SK-N-SH (cell line): ENCODE results near the gene LTBP1. TPM values are rescaled to one million over a fixed set of nuclear protein-coding genes. Genes with fewer than 3 reads are reported as not detected.

Source experiments
- CTCF ChIA-PET: fragments of 300-600, 350-600 bp; formaldehyde crosslinking; extraction: SDS; loops from one replicate; lab custom pipeline; 2021; lab: Yijun Ruan, JAX
- POLR2A ChIA-PET: fragments of 350-600 bp; sonication (Branson Sonifier 250); formaldehyde crosslinking; extraction: SDS; loops from one replicate; lab custom pipeline; 2020; ENCODE audit warnings: antibody characterized with exemption, inconsistent platforms; lab: Yijun Ruan, JAX
- DNase-seq: peaks from one replicate; pipeline ENCODE4 v3.0.0; 2012
- H2AFZ ChIP-seq: fragments of 200-600 bp; sonication (generic); 2 replicates; pipeline ENCODE4 v1.8.1; 2016; ENCODE audit warnings: antibody characterized with exemption, mild to moderate bottlenecking, low read depth
- H3F3A ChIP-seq: fragments of 200-600 bp; sonication (generic); replicated peaks from 2 replicates; pipeline ENCODE3; 2016; ENCODE audit warnings: antibody characterized with exemption, mild to moderate bottlenecking; ENCODE audit not compliant: insufficient read depth
- H3K27ac ChIP-seq, 2 experiments: fragments of 200-500 bp in 1 of 2; fragments of 200-600 bp in 1 of 2; sonication (Bioruptor generic) in 1 of 2; sonication (generic), shearing (Covaris generic) in 1 of 2; 2 replicates each; pipeline versions ENCODE4 v1.5.1 to v1.6.1; 2014 to 2016; ENCODE audit warnings: low read depth in 2 of 2, inconsistent platforms in 1 of 2, low read length in 1 of 2, mild to moderate bottlenecking in 1 of 2, mixed read lengths in 1 of 2
- H3K27me3 ChIP-seq: fragments of 200-600 bp; sonication (generic), shearing (Covaris generic); 2 replicates; pipeline ENCODE4 v1.6.1; 2016; ENCODE audit warnings: mixed run types; ENCODE audit not compliant: insufficient read depth
- H3K36me3 ChIP-seq, 2 experiments: fragments of 200-500 bp in 1 of 2; fragments of 200-600 bp in 1 of 2; sonication (Bioruptor generic) in 1 of 2; sonication (generic) in 1 of 2; replicated peaks in 1 of 2; 2 replicates each; pipeline versions ENCODE3 to v1.5.1; 2014 to 2016; ENCODE audit warnings: low read length in 1 of 2, mild to moderate bottlenecking in 1 of 2; ENCODE audit not compliant: insufficient read depth in 2 of 2, control insufficient read depth in 1 of 2
- H3K4me1 ChIP-seq, 2 experiments: fragments of 200-500 bp in 1 of 2; fragments of 200-600 bp in 1 of 2; sonication (Bioruptor generic) in 1 of 2; sonication (generic), shearing (Covaris generic) in 1 of 2; 2 replicates each; pipeline versions ENCODE4 v1.5.1 to v1.6.1; 2014 to 2016; ENCODE audit warnings: low read depth in 1 of 2, low read length in 1 of 2, mixed run types in 1 of 2; ENCODE audit not compliant: insufficient read depth in 2 of 2, control insufficient read depth in 1 of 2
- H3K4me2 ChIP-seq: fragments of 200-600 bp; sonication (generic), shearing (Covaris generic); 2 replicates; pipeline ENCODE4 v1.6.1; 2017; ENCODE audit warnings: mixed run types
- H3K4me3 ChIP-seq, 2 experiments: fragments of 200-500 bp in 1 of 2; fragments of 200-600 bp in 1 of 2; sonication (Bioruptor generic) in 1 of 2; sonication (generic), shearing (Covaris generic) in 1 of 2; 2 replicates each; pipeline versions ENCODE4 v1.5.1 to v1.8.1; 2014 to 2016; ENCODE audit warnings: low read depth in 2 of 2, inconsistent platforms in 1 of 2, low read length in 1 of 2, mild to moderate bottlenecking in 1 of 2, mixed read lengths in 1 of 2, moderate library complexity in 1 of 2
- H3K79me2 ChIP-seq: fragments of 200-600 bp; sonication (generic); 2 replicates; pipeline ENCODE4 v1.8.1; 2017; ENCODE audit warnings: mild to moderate bottlenecking; ENCODE audit not compliant: insufficient read depth
- H3K9ac ChIP-seq: fragments of 200-600 bp; sonication (generic); 2 replicates; pipeline ENCODE4 v1.6.1; 2017; ENCODE audit warnings: mixed run types
- H3K9me2 ChIP-seq: fragments of 200-600 bp; sonication (generic); 2 replicates; pipeline ENCODE4 v1.6.1; 2017; ENCODE audit warnings: mixed run types
- H3K9me3 ChIP-seq: fragments of 200-600 bp; sonication (generic); 2 replicates; pipeline ENCODE4 v1.6.1; 2017; ENCODE audit warnings: mixed run types, mild to moderate bottlenecking, moderate library complexity
- H4K20me1 ChIP-seq: fragments of 200-600 bp; sonication (generic); 2 replicates; pipeline ENCODE4 v1.6.1; 2017; ENCODE audit warnings: mild to moderate bottlenecking, mixed run types; ENCODE audit not compliant: insufficient read depth
- CHD2 ChIP-seq: fragments of 150-350 bp; IDR thresholded peaks from 2 replicates; pipeline ENCODE4 v1.6.1; 2018; ENCODE audit warnings: low read length; ENCODE audit not compliant: partially characterized antibody
- ELF1 ChIP-seq: IDR thresholded peaks from 2 replicates; pipeline ENCODE4 v1.4.0; 2012
- EP300 ChIP-seq, 2 experiments: IDR thresholded peaks; 2 replicates each; pipeline versions ENCODE4 v1.4.0 to v1.6.1; 2012; ENCODE audit warnings: borderline replicate concordance in 1 of 2, low read depth in 1 of 2, low read length in 1 of 2
- FOSL2 ChIP-seq: IDR thresholded peaks from 2 replicates; pipeline ENCODE4 v1.4.0; 2012; ENCODE audit warnings: low read depth, mild to moderate bottlenecking, moderate library complexity, borderline replicate concordance
- FOXJ3 ChIP-seq: sonication (generic); formaldehyde crosslinking; IDR thresholded peaks from 2 replicates; pipeline ENCODE4 v1.5.1; 2020; ENCODE audit warnings: mild to moderate bottlenecking, missing genetic modification reagents
- FOXM1 ChIP-seq: IDR thresholded peaks from 2 replicates; pipeline ENCODE4 v1.4.0; 2012; ENCODE audit warnings: low read depth, mild to moderate bottlenecking
- IRF3 ChIP-seq: fragments of 150-350 bp; IDR thresholded peaks from 2 replicates; pipeline ENCODE4 v1.6.1; 2016; ENCODE audit warnings: mild to moderate bottlenecking, low read depth, low read length
- MAX ChIP-seq: IDR thresholded peaks from 2 replicates; pipeline ENCODE4 v1.4.0; 2012; ENCODE audit warnings: low read depth
- MXI1 ChIP-seq: IDR thresholded peaks from 2 replicates; pipeline ENCODE4 v1.6.1; 2012; ENCODE audit warnings: mild to moderate bottlenecking, low read depth, low read length, improper control_type of control experiment
- NRF1 ChIP-seq: IDR thresholded peaks from 2 replicates; pipeline ENCODE4 v1.6.1; 2012; ENCODE audit warnings: low read depth, mild to moderate bottlenecking, low read length
- RCOR1 ChIP-seq: fragments of 150-350 bp; IDR thresholded peaks from 2 replicates; pipeline ENCODE4 v1.6.1; 2017; ENCODE audit warnings: antibody characterized with exemption, low read length
- REST ChIP-seq: IDR thresholded peaks from 2 replicates; pipeline ENCODE4 v1.6.1; 2012; ENCODE audit warnings: mild to moderate bottlenecking, low read depth, low read length, moderate library complexity
- RFX5 ChIP-seq: IDR thresholded peaks from 2 replicates; pipeline ENCODE4 v1.6.1; 2012; ENCODE audit warnings: mild to moderate bottlenecking, improper control_type of control experiment, low read length
- SMC3 ChIP-seq: IDR thresholded peaks from 2 replicates; pipeline ENCODE4 v1.6.1; 2012; ENCODE audit warnings: low read depth, low read length, improper control_type of control experiment
- TCF12 ChIP-seq: IDR thresholded peaks from 2 replicates; pipeline ENCODE4 v1.4.0; 2012
- USF1 ChIP-seq: IDR thresholded peaks from 2 replicates; pipeline ENCODE4 v1.4.0; 2012; ENCODE audit warnings: low read depth, borderline replicate concordance
- USF2 ChIP-seq: fragments of 150-350 bp; IDR thresholded peaks from 2 replicates; pipeline ENCODE4 v1.6.1; 2017; ENCODE audit warnings: antibody characterized with exemption, low read length, low read depth, borderline replicate concordance
- YY1 ChIP-seq: IDR thresholded peaks from 2 replicates; pipeline ENCODE4 v1.4.0; 2012; ENCODE audit warnings: low read depth, mild to moderate bottlenecking
- WGBS: methylation state at CpG from one replicate; pipeline ENCODE4 v1.1.6; 2017; ENCODE audit warnings: low lambda C conversion rate; 5-methylcytosine and 5-hydroxymethylcytosine counted together
- polyA plus RNA-seq, 3 experiments: library from polyadenylated mRNA; depleted of rRNA; stranded (reverse); fragments of >200 nt; gene quantifications; 2 replicates each; pipeline ENCODE4 v1.2.3, GENCODE V29; 2012

The LTBP1 gene
- polyA plus RNA-seq, 1 of the 3 experiments (the other 2 are of a cell fraction) = 467 TPM

GRCh38 chr2:32960238-32960637, 13.5 kb downstream of the LTBP1 start:
- Histone ChIP-seq H3K9me2 (no peaks in the 10 kb centered on the region), H3K4me1 (no peaks in the 10 kb centered on the region), H3K9ac (no peak overlapping the region), H2AFZ (no peak overlapping the region), H3K4me3 (no peak overlapping the region), H3K4me2 (no peak overlapping the region), H3K27ac (no peak overlapping the region), H3F3A (peaks cover under 1% of the 10 kb centered on the region), H3K36me3 (no peaks in the 10 kb centered on the region), H4K20me1 (no peaks in the 10 kb centered on the region), H3K79me2 (no peaks in the 10 kb centered on the region), H3K27me3 (no peaks in the 10 kb centered on the region), H3K9me3 (no peaks in the 10 kb centered on the region)
- DNase-seq = no peak
- ChIA-PET CTCF (interaction anchor here (0.6 kb wide), 1 partner anchor 412 kb away, joined by 3 read pairs; no protein-coding TSS in a partner anchor), POLR2A (no interaction called here)
- TF ChIP-seq FOXJ3 (CRISPR knock-in tag) (no peak), REST (no peak), SMC3 (no peak), MXI1 (no peak), RCOR1 (no peak), FOXM1 (no peak), TCF12 (no peak), ELF1 (no peak), EP300 (IDR thresholded peaks at IDR 0.05; ENCODE audit: borderline replicate concordance in 1 of 2, low read depth in 1 of 2, low read length in 1 of 2) (no peak), FOSL2 (no peak), RFX5 (no peak), NRF1 (no peak), YY1 (no peak), IRF3 (no peak), USF2 (no peak), CHD2 (no peak), MAX (no peak), USF1 (no peak)
- 61% methylated on average over 1 of the region's 1 CpG for WGBS
